SK-N-SH treated with all-trans-retinoic acid at 6 μM for 48 hours (cell line): ENCODE measurements around the gene PGC.

ENCODE experiments used
- CREB5 ChIP-seq: fragments of 250-450 bp; sonication (Bioruptor Pico); IDR thresholded peaks from 2 replicates; pipeline ENCODE4 v1.5.1; 2020; ENCODE audit warnings: low read depth, mild to moderate bottlenecking, moderate library complexity
- OSR1 ChIP-seq: fragments of 250-450 bp; sonication (Bioruptor Pico); IDR thresholded peaks from 2 replicates; pipeline ENCODE4 v1.8.0; 2022; ENCODE audit warnings: moderate library complexity, mild to moderate bottlenecking, inconsistent platforms
- PATZ1 ChIP-seq: fragments of 250-450 bp; sonication (Bioruptor Pico); IDR thresholded peaks from 2 replicates; pipeline ENCODE4 v1.8.0; 2020; ENCODE audit warnings: mild to moderate bottlenecking, moderate library complexity, borderline replicate concordance
- SNAI2 ChIP-seq: fragments of 250-450 bp; sonication (Bioruptor Pico); IDR thresholded peaks from 2 replicates; pipeline ENCODE4 v1.5.0; 2020; ENCODE audit warnings: mild to moderate bottlenecking, moderate library complexity
- ZC3H10 ChIP-seq: fragments of 250-450 bp; sonication (Bioruptor Pico); IDR thresholded peaks from 2 replicates; pipeline ENCODE4 v1.5.1; 2021; ENCODE audit warnings: mild to moderate bottlenecking, moderate library complexity
- ZFP3 ChIP-seq: fragments of 250-450 bp; sonication (Bioruptor Pico); IDR thresholded peaks from 2 replicates; pipeline ENCODE4 v1.5.0; 2020; ENCODE audit warnings: mild to moderate bottlenecking, moderate library complexity
- ZFP30 ChIP-seq: fragments of 450-650 bp; formaldehyde crosslinking; IDR thresholded peaks from 2 replicates; pipeline ENCODE4 v1.5.0; 2022; ENCODE audit warnings: mild to moderate bottlenecking, moderate library complexity
- ZNF565 ChIP-seq: fragments of 450-650 bp; formaldehyde crosslinking; conservative IDR thresholded peaks from 2 replicates; pipeline ENCODE4 v1.5.0; 2020; ENCODE audit warnings: low read depth, mild to moderate bottlenecking, moderate library complexity
- ZNF70 ChIP-seq: fragments of 450-650 bp; formaldehyde crosslinking; IDR thresholded peaks from 2 replicates; pipeline ENCODE4 v1.5.0; 2020; ENCODE audit warnings: mild to moderate bottlenecking, moderate library complexity

GRCh38 chr6:41767112-41767833 is 20.1 kb upstream of the PGC start:
- TF ChIP-seq ZFP3 (CRISPR knock-in tag) (no peak), CREB5 (0 out of 2 replicates have a peak, but pooled peaks have one; percentile 17), ZC3H10 (no peak), ZNF565 (no peak), PATZ1 (CRISPR knock-in tag) (no peak), ZNF70 (CRISPR knock-in tag) (no peak), ZFP30 (no peak), OSR1 (CRISPR knock-in tag) (no peak), SNAI2 (0 out of 2 replicates have a peak, but pooled peaks have one; percentile 16)
